GM18502 (cell line): Measurements from ENCODE around the gene TARBP1.
"Not testable (repeated sequence)": the region's sequence is repeated elsewhere in the genome, so short reads cannot be mapped to it uniquely, and the experiment has no call there.

ENCODE experiments used
- ATAC-seq: cut with Tn5 transposase; IDR thresholded peaks from one replicate; pipeline ENCODE4 v1.9.1; 2021; ENCODE audit warnings: mild to moderate bottlenecking; ENCODE audit not compliant: unreplicated experiment, poor library complexity

The TARBP1 gene

DNA sequence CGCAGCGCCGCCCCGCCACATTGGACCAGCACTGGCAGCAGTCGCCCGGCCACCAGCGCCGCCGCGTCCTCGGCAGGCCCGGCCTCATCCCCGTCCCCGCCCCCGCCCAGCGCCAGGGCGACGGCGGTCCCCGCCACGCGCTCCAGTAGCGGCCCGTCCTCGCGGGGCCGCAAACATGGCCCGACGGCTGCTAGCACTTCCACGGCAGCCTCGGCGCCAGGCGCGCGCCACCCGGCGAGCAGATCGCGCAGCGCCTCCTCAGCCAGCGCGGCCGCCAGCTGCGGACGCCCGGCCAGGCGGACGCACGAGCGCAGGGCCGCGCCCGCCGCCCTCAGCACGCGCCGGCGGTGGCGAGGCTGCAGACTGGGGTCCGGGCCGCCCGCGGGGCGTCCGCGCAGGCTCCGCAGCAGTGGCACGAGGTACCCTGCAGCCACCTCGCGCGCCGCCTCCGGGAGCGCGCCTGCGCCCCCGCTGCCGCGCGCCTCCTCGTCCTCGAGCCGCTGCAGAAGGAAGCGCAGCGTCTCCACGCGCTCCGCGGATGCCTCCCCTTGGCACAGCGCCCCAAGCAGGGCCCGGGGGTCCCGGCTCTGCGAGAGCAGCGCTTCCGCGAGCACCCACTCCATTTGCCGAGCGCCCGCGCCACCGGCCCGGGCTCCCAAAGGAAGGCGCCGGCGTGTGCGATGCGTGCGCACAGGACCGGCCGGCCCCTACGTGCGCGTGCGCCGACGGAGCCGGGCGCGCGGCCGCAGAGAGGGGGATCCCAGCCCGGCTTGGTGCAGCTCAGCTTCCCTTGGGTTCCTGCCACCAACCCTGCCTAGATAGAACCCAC lies at the start of gene TARBP1:
Gene TARBP1 (minus strand): TSS at position 699 of the 829 bp plus-strand sequence. CDS start 76 bp downstream, at position 623.
- ATAC-seq = peak; percentile 65

GRCh38 chr1:234528074-234528865 lies 49.3 kb upstream of the TARBP1 start:
- ATAC-seq = no peak

DNA sequence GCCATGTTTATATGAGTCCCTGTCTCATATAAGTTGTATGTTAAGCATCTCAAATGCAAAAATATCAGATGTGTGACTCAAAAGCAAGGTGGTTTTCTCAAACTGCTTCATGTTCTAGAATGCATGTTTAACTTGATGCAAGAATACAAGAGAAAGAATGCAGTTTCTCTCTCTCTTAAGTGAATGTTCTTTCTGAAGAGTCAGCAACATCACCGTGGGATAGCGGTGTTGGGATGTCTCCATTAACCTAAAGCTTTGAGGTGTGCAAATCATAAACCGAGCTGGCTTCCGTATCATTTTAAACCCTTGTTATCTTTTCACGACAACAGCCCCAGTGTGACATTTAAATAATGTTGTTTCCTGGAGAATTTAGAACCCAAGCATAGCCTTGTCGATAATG lies 48.4 kb upstream of the TARBP1 start:
- no peak for ATAC-seq

- no peak for ATAC-seq
Measured at GRCh38 chr1:234526922-234527321, 47.9 kb upstream of the TARBP1 start.

- no peak for ATAC-seq
Measured at GRCh38 chr1:234525099-234525799, 46.3 kb upstream of the TARBP1 start.

GRCh38 chr1:234521836-234522235 lies 42.9 kb upstream of the TARBP1 start:
- ATAC-seq = no peak

GRCh38 chr1:234520908-234521817 lies 42.2 kb upstream of the TARBP1 start:
- ATAC-seq = no peak

DNA sequence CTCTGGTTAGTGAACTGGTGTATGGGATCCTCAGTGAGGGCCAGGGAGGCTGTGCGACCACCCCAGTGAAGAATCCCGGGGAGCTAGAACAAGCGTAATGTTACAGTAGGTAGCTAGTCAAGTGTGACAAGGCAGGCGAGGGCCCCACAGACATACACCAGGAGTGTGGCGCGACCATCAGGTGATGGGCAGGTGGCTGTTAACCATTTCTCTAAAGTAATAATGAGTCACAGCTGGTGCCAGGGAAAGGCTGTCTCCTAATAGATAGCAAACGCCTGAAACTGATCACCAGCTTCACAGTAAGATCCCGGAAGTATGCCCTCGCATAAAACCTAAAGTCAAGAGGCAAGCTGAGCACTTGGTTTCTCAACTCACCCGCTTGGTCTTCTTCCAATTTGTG lies 40.5 kb upstream of the TARBP1 start:
- no peak for ATAC-seq

DNA sequence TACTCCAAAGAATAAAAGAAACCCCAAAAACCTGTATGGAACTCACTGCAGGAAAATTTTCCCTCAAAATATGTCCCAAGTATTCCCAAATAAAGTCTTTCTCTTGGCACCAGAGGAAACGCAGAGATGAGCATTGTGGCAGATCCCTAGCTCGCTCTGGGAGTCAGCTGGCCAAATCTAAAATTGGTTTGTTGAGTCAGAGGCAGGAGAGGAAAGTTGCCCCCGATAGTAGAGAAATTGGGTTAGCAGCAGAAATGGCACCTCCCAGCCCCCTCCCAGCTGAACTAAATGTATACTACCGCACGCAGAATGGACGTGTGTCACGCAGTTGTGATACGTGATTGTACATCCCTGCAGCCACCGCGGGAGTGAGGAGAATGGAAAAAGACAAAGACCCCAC lies 39.9 kb upstream of the TARBP1 start:
- no peak for ATAC-seq

DNA sequence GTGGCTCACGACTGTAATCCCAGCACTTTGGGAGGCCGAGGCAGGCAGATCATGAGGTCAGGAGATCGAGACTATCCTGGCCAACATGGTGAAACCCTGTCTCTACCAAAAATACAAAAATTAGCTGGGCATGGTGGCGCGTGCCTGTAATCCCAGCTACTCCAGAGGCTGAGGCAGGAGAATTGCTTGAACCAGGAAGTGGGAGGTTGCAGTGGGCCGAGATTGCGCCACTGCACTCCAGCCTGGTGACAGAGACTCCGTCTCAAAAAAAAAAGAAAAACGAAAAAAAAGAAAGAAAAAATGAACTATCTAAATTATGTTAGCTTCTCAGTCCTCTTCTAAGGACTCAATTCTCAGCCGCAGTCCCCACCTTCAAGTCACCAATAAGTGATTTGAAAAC lies 39.1 kb upstream of the TARBP1 start:
- not testable (repeated sequence) for ATAC-seq

- no peak for ATAC-seq
Measured at GRCh38 chr1:234517110-234517802, 38.3 kb upstream of the TARBP1 start.

GRCh38 chr1:234515821-234516241 lies 36.9 kb upstream of the TARBP1 start:
- ATAC-seq = no peak

GRCh38 chr1:234515411-234515810 lies 36.4 kb upstream of the TARBP1 start:
- ATAC-seq = no peak

DNA sequence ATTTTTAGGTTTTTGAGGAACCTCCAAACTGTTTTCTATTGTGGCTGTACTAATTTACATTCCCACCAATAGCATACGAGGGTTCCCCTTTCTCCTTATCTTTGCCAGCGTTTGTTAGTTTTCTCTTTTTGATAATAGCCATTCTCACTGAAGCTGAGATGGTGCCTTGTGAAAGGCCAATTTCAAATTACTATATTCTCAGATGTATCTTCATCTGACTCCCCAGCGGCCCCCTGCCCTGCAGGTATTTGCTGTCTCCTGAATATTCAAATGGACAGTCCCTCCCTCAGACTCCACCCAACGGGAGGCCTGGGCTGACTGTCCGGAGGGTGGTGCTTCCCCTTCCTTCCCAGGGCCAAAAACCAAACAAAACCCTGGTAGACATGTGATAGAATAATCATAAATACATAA lies 33.5 kb upstream of the TARBP1 start:
- no peak for ATAC-seq

DNA sequence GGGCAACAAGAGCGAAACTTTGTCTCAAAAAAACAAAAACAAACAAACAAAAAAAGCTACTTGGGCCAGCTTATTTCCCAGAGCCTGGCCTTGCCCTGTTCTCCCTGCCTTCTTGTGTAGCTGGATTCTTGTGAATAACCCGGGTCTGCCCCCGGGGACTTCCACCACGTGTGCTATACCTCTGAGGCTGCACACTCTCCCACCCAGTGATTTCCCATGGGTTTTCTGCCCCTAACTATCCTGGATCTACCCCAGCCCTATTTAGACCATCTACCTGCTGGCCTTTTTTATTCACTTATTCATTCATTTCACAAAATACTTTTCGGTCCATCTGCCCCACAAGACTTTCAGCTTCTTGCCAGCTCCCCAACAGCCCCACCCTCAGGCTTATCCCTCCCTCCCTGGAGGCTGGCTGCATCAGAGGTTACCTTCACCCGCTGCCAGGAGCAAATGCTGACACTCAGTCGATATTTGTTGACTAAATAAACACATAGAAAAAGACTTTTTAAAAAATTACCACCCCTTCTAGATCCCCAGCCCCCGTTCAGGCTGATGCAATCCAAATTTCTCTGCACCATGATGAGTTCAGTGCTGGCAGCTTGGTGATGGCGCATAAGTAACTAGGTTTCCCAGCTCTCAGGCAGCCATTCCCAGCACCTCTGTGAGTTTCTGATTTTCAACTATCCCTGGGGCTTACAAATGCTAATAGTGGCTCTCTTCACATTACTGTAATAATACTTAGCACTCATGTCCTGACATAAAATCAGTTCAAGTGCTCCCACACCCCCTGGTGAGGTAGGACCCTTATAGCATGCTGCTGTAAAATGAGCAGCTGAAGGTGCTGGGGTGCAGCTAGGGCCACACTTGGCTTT lies 30.7 kb upstream of the TARBP1 start:
- ATAC-seq = no peak

- no peak for ATAC-seq
Measured at GRCh38 chr1:234507626-234508387, 28.8 kb upstream of the TARBP1 start.

DNA sequence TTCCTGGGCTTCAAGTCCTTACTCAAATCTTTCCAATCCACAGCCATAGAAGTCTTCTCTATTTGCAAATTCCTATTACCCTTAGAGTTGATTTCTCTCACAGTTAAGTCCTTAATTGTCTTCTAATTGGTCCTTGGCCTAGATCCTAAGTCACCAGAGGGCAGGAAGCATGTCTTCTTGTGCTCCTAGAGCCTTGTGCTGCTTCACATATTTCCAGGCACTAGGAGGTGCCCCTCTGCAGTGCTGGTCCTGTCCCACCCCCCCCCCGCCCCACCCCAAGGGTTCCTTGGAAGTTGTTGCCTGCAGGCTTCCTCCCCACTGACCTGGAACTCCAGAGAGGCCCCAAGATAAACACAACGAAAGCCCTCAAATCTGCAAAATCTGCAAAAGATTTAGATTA lies 28.1 kb upstream of the TARBP1 start:
- ATAC-seq = no peak

- no peak for ATAC-seq
Measured at GRCh38 chr1:234505769-234506102, 26.8 kb upstream of the TARBP1 start.
